K562 (cell line): ENCODE results near the gene WWOX. TPM values are rescaled to one million over a fixed set of nuclear protein-coding genes. Genes with fewer than 3 reads are reported as not detected.

Source experiments
- ATAC-seq: fragments of 200-7000 bp; cut with Tn5 transposase; 3 replicates; pipeline ENCODE4 v1.9.1; 2020; ENCODE audit warnings: moderate library complexity
- BruUV-seq: library from RNA; stranded (reverse); fragments of 400-500 nt; replicated peaks from 2 replicates; lab custom pipeline; 2021; lab: Mats Ljungman, UMichigan
- CTCF ChIA-PET: fragments of 300-600 bp; formaldehyde crosslinking; extraction: SDS; loops from one replicate; lab custom pipeline; 2021; ENCODE audit warnings: low intra/inter-chr PET ratio; lab: Yijun Ruan, JAX
- POLR2A ChIA-PET: fragments of 300-600, 350-650 bp; sonication (Branson Sonifier 250); formaldehyde crosslinking; extraction: SDS; loops from one replicate; lab custom pipeline; 2021; ENCODE audit warnings: antibody characterized with exemption, inconsistent platforms; lab: Yijun Ruan, JAX
- DNase-seq, 4 experiments: peaks; one replicate each; pipeline versions ENCODE4 v3.0.0 to v3.0.0-alpha.2; 2011 to 2018; ENCODE audit warnings: low spot score in 3 of 4, mixed read lengths in 3 of 4; ENCODE audit errors: extremely low read depth in 1 of 4
- FAIRE-seq: peaks from 2 replicates; lab custom pipeline; 2011; peaks lifted over from hg19 to GRCh38; lab: Jason Lieb, UNC
- H2AFZ ChIP-seq: 2 replicates; pipeline ENCODE4 v1.6.0; 2011; ENCODE audit warnings: low read depth, low read length, control low read depth, inconsistent platforms
- H3K27ac ChIP-seq: fragments of 200-600 bp; 3 replicates; pipeline ENCODE4 v1.8.0; 2011; ENCODE audit warnings: low read depth, mild to moderate bottlenecking, control low read depth, inconsistent platforms, low read length, moderate library complexity, mixed read lengths; ENCODE audit errors: extremely low read depth
- H3K27me3 ChIP-seq, 2 experiments: fragments of 300-600 bp in 1 of 2; 2 replicates in 1 of 2; 3 replicates in 1 of 2; pipeline versions ENCODE4 v1.6.0 to v1.8.0; 2011; ENCODE audit warnings: inconsistent platforms in 2 of 2, low read length in 2 of 2, mild to moderate bottlenecking in 1 of 2, mixed read lengths in 1 of 2, moderate library complexity in 1 of 2; ENCODE audit not compliant: control insufficient read depth in 2 of 2, insufficient read depth in 2 of 2
- H3K36me3 ChIP-seq: fragments of 300-600 bp; 3 replicates; pipeline ENCODE4 v1.8.0; 2011; ENCODE audit warnings: mild to moderate bottlenecking, low read length, inconsistent platforms; ENCODE audit not compliant: control insufficient read depth, insufficient read depth
- H3K4me1 ChIP-seq, 2 experiments: fragments of 200-600 bp in 1 of 2; replicated peaks in 1 of 2; 2 replicates in 1 of 2; 3 replicates in 1 of 2; pipeline versions ENCODE4 v1.5.1 to v1.8.0; 2011; ENCODE audit warnings: inconsistent platforms in 2 of 2, low read length in 2 of 2, mild to moderate bottlenecking in 1 of 2, mixed read lengths in 1 of 2, moderate library complexity in 1 of 2; ENCODE audit not compliant: control insufficient read depth in 2 of 2, insufficient read depth in 2 of 2
- H3K4me2 ChIP-seq: 2 replicates; pipeline ENCODE4 v1.6.1; 2011; ENCODE audit warnings: low read length, control low read depth, inconsistent platforms, mixed read lengths; ENCODE audit not compliant: insufficient read depth
- H3K4me3 ChIP-seq: fragments of 200-600 bp; sonication (generic), shearing (Covaris generic); 2 replicates; pipeline ENCODE4 v1.5.1; 2016; ENCODE audit warnings: control low read depth, inconsistent platforms
- H3K79me2 ChIP-seq: fragments of 200-600 bp; 3 replicates; pipeline ENCODE4 v1.8.0; 2011; ENCODE audit warnings: low read length, inconsistent platforms; ENCODE audit not compliant: control insufficient read depth, insufficient read depth
- H3K9ac ChIP-seq, 2 experiments: 2 replicates each; pipeline versions ENCODE4 v1.6.0 to v1.6.1; 2011; ENCODE audit warnings: low read depth in 2 of 2, low read length in 2 of 2, control low read depth in 1 of 2, inconsistent platforms in 1 of 2, mild to moderate bottlenecking in 1 of 2, mixed read lengths in 1 of 2; ENCODE audit not compliant: insufficient read depth in 1 of 2
- H3K9me1 ChIP-seq: one replicate; pipeline ENCODE4 v1.6.0; 2011; ENCODE audit warnings: inconsistent platforms, mild to moderate bottlenecking, low read length, moderate library complexity; ENCODE audit not compliant: control insufficient read depth, insufficient read depth
- H3K9me3 ChIP-seq: replicated peaks from 2 replicates; pipeline ENCODE4 v1.5.1; 2011; ENCODE audit warnings: low read depth, low read length, inconsistent platforms; ENCODE audit not compliant: control insufficient read depth, insufficient read depth
- H4K20me1 ChIP-seq: replicated peaks from 2 replicates; pipeline ENCODE4 v1.6.1; 2011; ENCODE audit warnings: low read length, inconsistent platforms, mixed read lengths; ENCODE audit not compliant: control insufficient read depth, insufficient read depth
- DACH1 ChIP-seq: fragments of 450-650 bp; IDR thresholded peaks from 2 replicates; pipeline ENCODE4 v1.6.1; 2018; ENCODE audit not compliant: partially characterized antibody
- ETS1 ChIP-seq: conservative IDR thresholded peaks from 2 replicates; pipeline ENCODE4 v1.6.1; 2011; ENCODE audit warnings: low read depth, mild to moderate bottlenecking, low read length; ENCODE audit not compliant: control insufficient read depth
- ETV1 ChIP-seq: fragments of 450-650 bp; conservative IDR thresholded peaks from 2 replicates; pipeline ENCODE4 v1.6.1; 2016; ENCODE audit warnings: missing genetic modification characterization, control low read depth, low read depth, missing compliant biosample characterization
- GTF2A2 ChIP-seq: IDR thresholded peaks from 2 replicates; pipeline ENCODE4 v1.6.1; 2016; ENCODE audit warnings: mild to moderate bottlenecking, missing genetic modification characterization, missing compliant biosample characterization
- HOXB6 ChIP-seq: fragments of 250-450 bp; sonication (Bioruptor Pico); IDR thresholded peaks from 2 replicates; pipeline ENCODE4 v1.5.1; 2022; ENCODE audit warnings: mild to moderate bottlenecking, borderline replicate concordance
- MCM7 ChIP-seq, 2 experiments: fragments of 450-650 bp; IDR thresholded peaks; 2 replicates each; pipeline ENCODE4 v1.6.1; 2016 to 2018
- MXI1 ChIP-seq: IDR thresholded peaks from 2 replicates; pipeline ENCODE4 v1.6.1; 2011; ENCODE audit warnings: low read depth, mild to moderate bottlenecking, improper control_type of control experiment, low read length
- RFX7 ChIP-seq: fragments of 250-450 bp; sonication (Bioruptor Pico); IDR thresholded peaks from 2 replicates; pipeline ENCODE4 v1.5.1; 2021; ENCODE audit warnings: mild to moderate bottlenecking
- SRF ChIP-seq, 2 experiments: fragments of 250-450, 450-650 bp in 1 of 2; sonication (Bioruptor Pico) in 1 of 2; sonication (generic) in 1 of 2; formaldehyde crosslinking; IDR thresholded peaks; 2 replicates each; pipeline versions ENCODE4 v1.5.0 to v1.5.1; 2020 to 2022; ENCODE audit warnings: mild to moderate bottlenecking in 1 of 2, missing genetic modification reagents in 1 of 2
- TSHZ1 ChIP-seq: fragments of 250-450 bp; sonication (Bioruptor Pico); IDR thresholded peaks from 2 replicates; pipeline ENCODE4 v1.4.0; 2020; ENCODE audit warnings: mild to moderate bottlenecking, moderate library complexity
- ZNF57 ChIP-seq: fragments of 450-650 bp; formaldehyde crosslinking; IDR thresholded peaks from 2 replicates; pipeline ENCODE4 v1.4.0; 2020; ENCODE audit warnings: mild to moderate bottlenecking, moderate library complexity
- WGBS: fragments of 100-300 bp; shearing (Covaris generic); methylation state at CpG from one replicate; pipeline ENCODE4 v1.1.6; 2016; ENCODE audit warnings: low coverage, mixed read lengths; ENCODE audit not compliant: insufficient coverage; ENCODE audit errors: missing lambda C conversion rate; 5-methylcytosine and 5-hydroxymethylcytosine counted together
- in situ Hi-C: fragments of 300-500 bp; cut with MboI; formaldehyde crosslinking; loops from 4 replicates; pipeline ENCODE4 v1.15.0; 2018; ENCODE audit warnings: inconsistent platforms, mixed read lengths
- intact Hi-C: fragments of 100-400 bp; cut with micrococcal nuclease; formaldehyde crosslinking; loops from 2 replicates; pipeline ENCODE4 v1.14.2; 2022
- polyA plus RNA-seq, 8 experiments: library from polyadenylated mRNA; depleted of rRNA in 4 of 8; stranded (reverse) in 5 of 8; unstranded in 3 of 8; fragments of >200 nt; fragmentation: Nextera tagmentation in 2 of 8; fragmentation: Illumina TruSeq in 1 of 8; extraction: Ambion mirVana in 2 of 8; extraction: Trizol in 1 of 8; gene quantifications; 2 replicates each; pipeline versions ENCODE4 v1.2.1 to v1.2.3, GENCODE V29; 2011 to 2014; ENCODE audit warnings: inconsistent platforms in 1 of 8, missing spikeins in 1 of 8
- total RNA-seq, 7 experiments: library from RNA; depleted of rRNA in 6 of 7; stranded (reverse); fragments of >200 nt in 6 of 7; fragmentation: Illumina TruSeq in 2 of 7; extraction: Trizol in 2 of 7; gene quantifications; 2 replicates each; pipeline versions ENCODE4 v1.2.1 to v1.2.3, GENCODE V29; 2011 to 2021; ENCODE audit warnings: low replicate concordance in 1 of 7

Gene WWOX
- total and polyA plus RNA-seq, 9 of the 15 experiments (the other 6 are each of a cell fraction or from before 2014, with no cell fraction given): 1.6 to 22.7 (median 8.1) TPM

DNA sequence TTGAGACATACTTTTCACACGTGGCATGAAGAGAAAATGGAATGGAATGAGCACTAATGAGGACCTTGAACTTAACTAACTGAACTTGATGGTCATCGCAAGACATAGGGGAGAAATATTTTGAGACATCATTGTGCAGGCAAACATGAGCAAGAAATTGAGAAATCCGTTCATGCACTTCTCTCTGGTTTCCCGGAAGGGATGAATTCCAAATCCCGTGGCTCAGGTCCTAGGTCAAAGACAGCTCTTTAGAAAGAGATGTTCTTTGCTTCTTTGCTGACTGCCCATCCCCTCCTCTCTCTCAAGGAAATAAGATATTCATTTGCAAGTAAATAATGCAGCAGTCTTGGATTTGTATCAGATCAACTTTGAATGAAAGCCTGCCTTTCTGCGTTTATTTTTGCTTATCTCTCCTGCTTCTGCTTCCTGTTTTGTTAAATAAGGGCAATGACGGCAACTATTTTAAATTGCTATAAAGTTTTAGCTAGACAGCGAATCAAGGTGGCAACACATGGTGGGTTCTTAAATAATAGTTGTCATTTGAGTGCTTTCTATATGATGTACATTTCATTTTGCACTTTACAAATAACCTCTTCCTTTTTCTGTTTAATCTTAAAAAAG lies 843.3 kb downstream of the WWOX start:
- Histone ChIP-seq H3K27me3 (peaks cover 17 to 42% of the 10 kb centered on the region in 2 experiments), H3K27ac (no peak overlapping the region), H2AFZ (no peak overlapping the region), H3K4me3 (no peak overlapping the region), H3K9ac (no peak overlapping the region), H3K79me2 (no peaks in the 10 kb centered on the region), H3K4me2 (no peak overlapping the region), H3K9me3 (no peaks in the 10 kb centered on the region), H3K4me1 (no peaks in the 10 kb centered on the region), H3K9me1 (no peaks in the 10 kb centered on the region), H3K36me3 (no peaks in the 10 kb centered on the region), H4K20me1 (no peaks in the 10 kb centered on the region)
- DNase-seq: no peak
- ChIA-PET POLR2A (interaction anchor here (0.7 kb wide), 1 partner anchor 481 kb away, joined by 3 read pairs; no protein-coding TSS in a partner anchor), CTCF (no interaction called here)
- WGBS: 0% methylated on average over 8 of the region's 8 CpGs
- intact Hi-C loops: no loop called here
- FAIRE-seq: no peak
- no peak for TF ChIP-seq MCM7 (IDR thresholded peaks at IDR 0.05)
- no peak for TF ChIP-seq ETS1
- no peak for TF ChIP-seq RFX7 (CRISPR knock-in tag)
- no peak for TF ChIP-seq ETV1 (tag)
- TF ChIP-seq TSHZ1 (CRISPR knock-in tag): no peak
- no peak for TF ChIP-seq DACH1
- no peak for TF ChIP-seq MXI1
- no peak for TF ChIP-seq HOXB6
- no peak for TF ChIP-seq SRF (CRISPR knock-in tag; IDR thresholded peaks at IDR 0.05)
- no peak for TF ChIP-seq GTF2A2 (tag)
- TF ChIP-seq ZNF57 (CRISPR knock-in tag): no peak
- no peak for ATAC-seq
- BruUV-seq: no TSS peak
- in situ Hi-C loops: no loop called here
